Stimulated activated CD4-positive, alpha-beta T cell treated with anti-CD3 and anti-CD28 coated beads, Interleukin-4, amount 100 ng/mL, for 1 hour (primary cell): ENCODE data around the gene ADARB2.

Source experiments
- DNase-seq: peaks from one replicate; pipeline ENCODE4 v3.0.0-alpha.2; 2020

ADARB2 gene

DNA sequence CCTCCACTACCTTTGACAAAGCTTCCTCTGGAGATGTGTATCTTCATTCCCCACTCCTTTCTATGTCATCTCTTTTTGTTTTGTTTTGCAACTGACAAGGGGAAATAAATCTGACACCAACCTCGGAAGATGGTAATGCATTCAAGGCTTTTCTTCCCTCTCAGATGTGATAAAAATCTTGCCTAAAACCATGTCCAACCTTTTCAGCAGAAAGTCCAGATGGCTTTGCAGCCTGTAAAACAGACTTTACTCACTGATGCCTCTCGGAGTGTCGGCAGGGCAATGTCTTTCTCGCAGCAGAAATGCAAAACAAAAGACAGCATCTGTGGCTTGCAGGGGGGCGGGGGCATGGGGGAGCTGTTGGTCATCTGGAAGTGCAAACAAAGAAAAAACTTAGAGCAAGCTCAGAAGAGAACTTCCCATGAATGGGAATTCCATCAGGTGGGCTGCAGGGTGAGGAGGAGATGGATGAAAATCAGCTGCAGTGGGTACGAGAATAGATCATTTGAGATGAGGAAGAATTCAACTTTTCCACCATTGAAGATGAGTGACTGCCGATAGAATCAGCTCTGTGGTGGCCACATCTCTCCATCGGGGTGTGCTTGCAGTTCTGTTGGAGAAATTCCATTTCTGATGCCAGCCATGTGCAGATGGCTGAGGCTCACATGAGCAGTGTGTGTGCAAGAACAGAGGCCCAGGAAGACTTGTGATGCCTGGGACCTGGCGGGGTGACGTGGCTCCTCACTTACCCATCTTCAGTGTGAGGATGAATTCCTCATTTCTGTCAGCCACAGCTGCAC is 443.5 kb downstream of the ADARB2 start:
- DNase-seq, result no peak

DNA sequence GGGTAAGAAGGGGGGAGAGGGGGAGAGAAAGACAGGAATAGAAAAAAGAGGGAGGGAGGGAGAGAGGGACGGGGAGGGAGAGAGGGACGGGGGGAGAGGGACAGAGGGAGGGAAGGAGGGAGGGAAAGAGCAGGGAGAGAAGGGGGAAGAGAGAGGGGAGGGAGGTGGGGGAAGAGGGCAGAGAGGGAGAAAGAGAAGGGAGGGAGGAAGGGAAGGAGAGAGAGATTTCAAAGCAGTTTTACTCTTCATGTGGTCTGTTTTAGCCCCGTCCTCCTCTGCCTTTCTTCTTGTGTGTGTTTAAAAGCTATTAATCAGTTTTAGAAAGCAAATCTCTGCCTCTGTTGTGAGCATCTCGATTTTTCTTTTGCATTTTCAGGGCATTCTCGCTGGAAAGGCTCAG is 444.2 kb downstream of the ADARB2 start:
- DNase-seq, result no peak

DNA sequence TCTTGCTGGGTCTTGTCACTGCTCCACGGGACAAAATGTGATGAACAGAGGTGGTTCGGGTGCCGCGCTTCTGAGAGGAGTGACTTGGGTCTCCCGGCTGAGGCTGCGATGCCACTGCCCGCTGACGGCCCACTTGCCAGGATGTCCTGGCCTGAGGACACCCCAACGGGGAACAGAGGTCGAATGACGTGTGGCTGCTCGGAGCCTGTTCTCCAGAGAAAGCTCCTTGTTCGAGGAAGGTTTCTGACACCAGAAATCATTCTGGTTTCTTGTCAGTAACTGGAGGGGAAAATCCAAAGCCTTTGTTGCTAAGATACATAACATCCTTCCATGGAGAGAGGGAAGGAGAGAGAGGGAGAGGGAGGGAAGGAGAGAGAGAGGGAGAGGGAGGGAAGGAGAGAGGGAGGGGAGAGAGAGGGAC is 444.7 kb downstream of the ADARB2 start:
- DNase-seq, result no peak

DNA sequence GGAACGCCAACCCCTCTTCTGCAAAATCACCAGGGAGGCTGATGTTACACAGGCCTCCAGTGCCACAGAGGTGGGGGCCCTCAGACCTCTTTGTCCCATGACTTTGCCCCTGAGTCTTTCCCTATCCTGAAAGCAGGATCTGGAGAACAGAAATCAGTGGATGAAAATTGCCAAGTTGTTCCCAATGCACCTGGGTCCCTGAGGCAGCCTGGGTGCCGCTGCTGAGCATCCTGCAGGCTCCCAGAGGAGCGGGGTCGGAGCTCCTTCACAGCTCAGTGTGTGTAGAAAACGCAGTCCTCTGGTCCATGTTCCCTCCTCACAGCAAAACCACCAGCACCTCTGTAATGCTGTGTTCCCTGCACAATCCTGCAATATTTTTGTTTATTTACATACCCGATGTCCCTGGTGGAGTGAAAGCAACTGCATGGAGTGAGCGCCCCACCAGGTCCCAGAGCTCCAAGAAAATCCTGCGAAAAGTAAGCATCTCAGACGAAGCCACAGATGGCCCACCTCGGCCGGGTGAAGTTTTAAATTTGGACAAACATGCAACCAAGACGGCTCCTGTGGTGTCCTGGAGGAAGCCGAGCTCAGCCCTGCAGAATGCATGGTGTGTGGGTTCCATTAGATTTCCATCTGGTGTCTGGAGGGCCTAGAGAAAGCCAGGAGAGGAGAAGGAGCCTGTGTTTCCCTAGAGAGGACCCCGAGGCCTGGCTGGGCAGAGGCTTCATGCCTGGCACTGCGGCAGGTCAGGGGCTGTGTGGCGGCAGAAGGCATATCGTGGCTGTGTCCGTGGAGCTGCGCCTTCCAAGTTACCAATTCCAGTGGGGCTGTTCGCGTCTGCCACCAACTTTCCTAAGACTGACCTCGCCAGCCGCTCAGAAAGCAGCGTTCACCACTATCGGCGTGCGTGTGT is 445.9 kb downstream of the ADARB2 start:
- no peak for DNase-seq

- no peak for DNase-seq
Measured at GRCh38 chr10:1290071-1290471, 447.3 kb downstream of the ADARB2 start.

DNA sequence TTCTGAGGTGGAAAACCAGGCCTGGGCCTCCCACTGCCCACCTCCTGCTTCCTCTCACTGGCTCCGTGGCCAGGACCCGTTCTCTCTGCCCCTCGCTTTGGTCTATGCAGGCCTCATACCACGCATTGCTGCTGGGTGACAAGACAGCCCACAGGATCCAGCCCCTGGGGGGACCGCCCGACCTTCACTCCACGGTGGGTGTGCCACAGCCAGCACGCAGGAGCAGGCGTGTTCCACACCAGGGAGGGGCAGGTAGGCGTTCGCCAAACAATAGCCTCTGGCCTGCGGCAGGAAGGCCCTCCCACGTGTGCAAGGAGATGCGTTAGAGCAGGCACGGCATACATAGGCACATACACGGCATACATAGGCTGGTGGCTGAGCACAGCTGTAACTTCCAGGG is 447.7 kb downstream of the ADARB2 start:
- DNase-seq, result no peak

- no peak for DNase-seq
Measured at GRCh38 chr10:1287971-1288401, 449.3 kb downstream of the ADARB2 start.

DNA sequence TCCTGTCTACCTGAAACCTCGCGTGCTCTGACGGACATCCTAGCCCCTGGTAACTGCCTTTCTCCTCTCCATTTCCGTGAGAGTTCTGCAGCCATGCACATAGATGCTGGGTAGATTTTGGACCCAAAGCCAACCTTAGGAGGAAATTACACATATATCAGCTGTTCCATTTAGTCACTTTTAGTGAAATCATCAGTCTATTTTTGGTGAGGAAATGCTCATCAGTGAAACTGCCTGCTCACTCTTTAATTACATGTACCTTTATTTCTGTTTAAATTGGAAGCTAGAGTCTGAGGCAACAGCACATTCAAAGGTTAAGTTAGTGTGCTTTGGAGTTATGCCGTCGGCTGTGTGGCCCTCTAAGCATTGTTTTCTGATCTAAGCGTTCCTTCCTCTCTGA is 449.8 kb downstream of the ADARB2 start:
- no peak for DNase-seq

DNA sequence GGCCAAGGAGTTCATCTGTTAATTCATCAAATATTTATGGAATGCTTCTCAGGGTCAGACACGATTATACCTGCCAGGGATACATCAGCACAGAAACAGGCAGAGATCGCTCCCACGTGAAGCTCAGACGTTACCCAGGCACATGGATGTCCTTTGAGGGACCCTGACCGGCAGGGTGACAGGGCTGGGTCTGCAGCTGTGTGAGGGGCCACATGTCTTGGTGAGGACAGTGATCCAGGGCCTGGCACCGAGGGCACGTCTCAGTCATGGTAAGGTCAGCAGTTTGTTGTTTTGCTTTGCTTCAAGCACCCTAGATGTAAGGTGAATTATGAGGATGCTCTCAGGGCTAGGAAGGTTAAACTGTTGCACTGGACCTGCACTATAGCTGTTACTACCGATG is 453.2 kb downstream of the ADARB2 start:
- DNase-seq, result no peak

DNA sequence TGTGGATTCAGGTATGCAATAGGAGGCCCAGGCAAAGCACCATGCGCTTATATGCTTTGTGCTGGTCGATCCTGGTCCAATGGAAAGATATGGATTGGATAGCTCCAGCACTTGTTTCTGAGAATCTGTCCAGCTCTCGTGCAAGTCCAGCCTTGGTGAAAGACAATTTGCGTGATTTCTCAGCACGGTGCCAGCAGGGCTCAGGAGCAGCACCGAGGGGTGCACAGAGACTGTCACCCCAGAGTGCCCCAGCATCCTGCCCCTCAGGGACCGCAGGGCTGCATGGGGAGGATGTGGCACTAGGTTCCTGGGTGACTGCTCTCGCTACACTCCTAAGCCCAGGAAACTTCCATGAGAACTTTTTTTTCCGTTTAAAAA is 455.9 kb downstream of the ADARB2 start:
- DNase-seq, result no peak

- no peak for DNase-seq
Measured at GRCh38 chr10:1280466-1281404, 456.6 kb downstream of the ADARB2 start.

- DNase-seq, result no peak
Measured at GRCh38 chr10:1278306-1278705, 459.0 kb downstream of the ADARB2 start.

- DNase-seq, result no peak
Measured at GRCh38 chr10:1274701-1275544, 462.4 kb downstream of the ADARB2 start.

- no peak for DNase-seq
Measured at GRCh38 chr10:1274111-1274661, 463.1 kb downstream of the ADARB2 start.

DNA sequence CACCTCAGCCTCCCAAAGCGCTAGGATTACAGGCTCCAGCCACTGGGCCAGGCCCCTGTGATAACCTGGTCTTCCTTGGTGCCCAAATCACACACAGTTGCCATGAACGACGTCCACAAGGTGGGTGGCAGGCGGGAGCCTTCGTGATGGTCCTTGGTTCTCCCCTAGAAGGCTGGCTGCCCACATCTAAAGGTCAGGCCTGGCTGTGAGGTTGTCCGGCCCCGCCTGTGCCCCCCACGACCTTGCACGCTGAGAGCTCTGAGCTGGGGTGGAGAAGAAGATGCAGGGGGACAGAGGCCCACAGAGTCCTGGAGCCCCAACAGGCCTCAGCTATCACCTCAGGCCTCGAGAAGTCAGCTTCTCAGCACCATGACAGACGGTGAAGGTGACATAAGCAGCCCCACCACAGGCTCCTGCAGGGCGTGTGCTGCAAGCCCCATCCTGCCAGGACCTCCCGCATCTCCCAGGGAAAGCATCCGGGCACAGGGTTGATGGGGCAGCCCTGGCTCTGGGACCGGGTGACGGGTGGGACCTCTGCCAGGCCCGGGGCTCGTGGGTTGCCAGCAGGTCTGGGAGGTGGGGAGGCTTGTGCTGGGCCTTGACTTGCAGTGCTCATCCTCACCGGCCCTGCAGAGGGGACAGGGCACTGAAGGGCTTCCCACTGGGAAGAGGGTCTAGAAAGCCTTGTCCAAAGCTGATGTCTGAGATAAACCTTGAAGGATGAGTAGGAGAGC is 463.8 kb downstream of the ADARB2 start:
- no peak for DNase-seq

DNA sequence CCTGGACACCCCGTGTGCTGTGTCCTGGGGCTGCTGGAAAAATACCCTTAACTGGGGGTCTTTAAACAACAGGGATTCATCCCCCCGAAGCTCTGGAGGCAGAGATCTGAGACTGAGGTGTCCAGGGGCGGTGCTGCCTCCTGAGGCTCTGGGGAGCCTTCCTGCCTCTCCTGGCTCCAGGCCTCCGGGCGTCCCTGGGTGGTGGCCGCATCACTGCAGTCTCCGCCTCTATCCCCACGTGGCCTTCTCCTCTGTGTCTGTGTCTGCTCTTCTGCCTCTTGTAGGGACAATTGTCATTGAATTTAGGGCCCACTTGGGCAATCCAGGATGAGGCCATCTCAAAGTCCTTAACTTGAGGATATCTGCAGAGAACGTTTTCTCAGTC is 464.6 kb downstream of the ADARB2 start:
- DNase-seq, result no peak

- DNase-seq, result no peak
Measured at GRCh38 chr10:1272079-1272776, 465.1 kb downstream of the ADARB2 start.

DNA sequence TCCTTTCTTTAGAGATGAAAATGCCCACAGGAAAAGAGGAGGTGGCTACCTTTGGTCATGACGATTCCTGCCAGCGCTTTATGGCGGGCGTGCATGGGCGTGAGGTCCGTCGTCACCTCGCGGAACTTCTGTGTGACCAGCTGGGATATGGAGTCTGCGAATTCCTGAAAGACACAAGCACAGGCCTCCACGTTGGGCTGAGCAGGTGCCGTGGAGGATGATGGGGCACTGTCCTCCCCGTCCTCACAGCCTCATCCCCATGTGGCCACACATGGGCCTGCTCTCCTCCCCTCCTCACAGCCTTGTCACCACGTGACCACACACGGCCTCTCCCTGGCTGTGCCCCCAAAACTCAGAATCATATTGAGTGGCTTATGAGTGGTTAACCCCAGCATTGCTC is 466.4 kb downstream of the ADARB2 start:
- DNase-seq, result no peak

DNA sequence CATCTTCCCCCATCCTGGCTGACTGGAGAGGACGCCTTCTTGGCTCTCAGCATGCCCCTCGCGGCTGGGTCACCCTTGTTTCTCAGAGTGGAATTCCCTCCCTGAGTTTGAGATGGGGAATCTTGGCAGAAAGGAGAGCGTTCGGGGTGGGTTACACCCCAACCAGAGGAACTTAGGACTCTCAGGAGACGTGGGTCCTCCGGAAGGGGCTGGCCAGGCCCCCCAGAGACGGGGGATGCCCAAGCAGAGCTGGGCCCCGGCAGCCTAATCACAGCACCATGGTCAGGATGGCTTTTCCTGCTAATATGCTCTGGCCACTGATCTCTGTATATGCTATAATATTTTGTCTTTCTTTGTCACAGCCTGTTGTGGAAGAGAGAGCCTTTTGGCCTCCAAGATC is 466.8 kb downstream of the ADARB2 start:
- DNase-seq, result no peak

DNA sequence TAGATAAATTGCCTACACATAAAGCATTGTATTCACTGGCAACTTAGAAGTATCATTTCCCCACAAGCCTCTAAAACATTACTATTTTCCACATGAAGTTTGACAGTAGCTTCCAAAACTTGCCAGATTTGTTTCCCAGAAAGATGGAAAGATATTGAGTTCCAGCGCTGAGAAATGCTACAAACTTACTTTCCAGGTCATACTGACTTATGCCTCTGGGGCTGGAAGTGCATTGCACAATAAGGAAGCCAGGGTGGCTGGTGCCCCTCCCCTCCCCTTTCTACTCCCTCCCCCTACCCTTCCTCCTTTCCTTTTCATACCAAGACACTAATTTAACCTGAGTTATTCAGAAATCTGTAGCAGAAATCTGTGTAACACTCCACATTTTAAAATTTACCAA is 468.5 kb downstream of the ADARB2 start:
- DNase-seq, result no peak
